ENCODE results near the gene SMIM20.
A peak's percentile ranks its signal among the peaks of the same experiment; 100 is the strongest.

SMIM20 gene

GRCh38 chr4:25901030-25901430 is 13.0 kb upstream of the SMIM20 start:
- Histone ChIP-seq H3K27ac (replicated peaks; ENCODE audit: low read length) (no peak overlapping the region), H4K8ac (ENCODE audit: low read depth, low read length) (no peak overlapping the region), H2BK120ac (ENCODE audit: low read depth, low read length) (no peak overlapping the region), H3K14ac (ENCODE audit: low read length) (no peak overlapping the region), H3K4me2 (ENCODE audit: insufficient read depth, low read length, poor library complexity, severe bottlenecking) (no peak overlapping the region), H3K79me1 (ENCODE audit: low read depth, low read length) (no peaks in the 10 kb centered on the region), H2AK5ac (ENCODE audit: low read depth, low read length) (no peak overlapping the region), H3K23ac (ENCODE audit: low read depth, low read length, poor library complexity) (no peak overlapping the region), H3K18ac (ENCODE audit: low read length) (no peak overlapping the region), H3K4me3 (ENCODE audit: low read length in 2 of 2) (no peak overlapping the region), H2BK12ac (ENCODE audit: low read length) (no peak overlapping the region), H3K4me1 (ENCODE audit: control insufficient read depth in 2 of 2, insufficient read depth in 1 of 2, low read depth in 1 of 2, low read length in 2 of 2) (no peaks in the 10 kb centered on the region), H4K91ac (ENCODE audit: low read depth, low read length, poor library complexity) (no peak overlapping the region), H3K9me3 (replicated peaks in 1 of 2; ENCODE audit: control insufficient read depth in 2 of 2, insufficient read depth in 1 of 2, low read depth in 1 of 2, low read length in 2 of 2) (no peaks in the 10 kb centered on the region), H2BK15ac (ENCODE audit: low read length) (no peak overlapping the region), H3K27me3 (ENCODE audit: control insufficient read depth in 3 of 3, insufficient read depth in 3 of 3, low read depth in 1 of 3, low read length in 3 of 3) (no peaks in the 10 kb centered on the region), H2AFZ (ENCODE audit: low read length) (no peak overlapping the region), H3K36me3 (replicated peaks in 1 of 2; ENCODE audit: control insufficient read depth in 2 of 2, insufficient read depth in 2 of 2, low read length in 2 of 2) (no peaks in the 10 kb centered on the region), H3K4ac (ENCODE audit: low read length) (peak overlapping the region; percentile 47), H3K9ac (ENCODE audit: low read depth, low read length, poor library complexity) (no peak overlapping the region), H2BK5ac (ENCODE audit: low read length) (no peak overlapping the region)
- WGBS, 2 donors (ENCODE audit: extremely low coverage in 2 of 2, insufficient read length in 2 of 2, insufficient replicate concordance in 1 of 2), result no CpG with 5 or more reads among the region's 10 CpGs
- DNase-seq (ENCODE audit: low spot score), result no peak

GRCh38 chr4:25903900-25904747 is 9.9 kb upstream of the SMIM20 start:
- H3K4me2 ChIP-seq (ENCODE audit: insufficient read depth, low read length, poor library complexity, severe bottlenecking), result no peak overlapping the region
- no peak overlapping the region for H3K4ac ChIP-seq (ENCODE audit: low read length)
- no peak overlapping the region for H2BK5ac ChIP-seq (ENCODE audit: low read length)
- H2BK120ac ChIP-seq (ENCODE audit: low read depth, low read length), result no peak overlapping the region
- no peak overlapping the region for H2BK15ac ChIP-seq (ENCODE audit: low read length)
- no peak overlapping the region for H3K14ac ChIP-seq (ENCODE audit: low read length)
- no peaks in the 10 kb centered on the region for H3K27me3 ChIP-seq (ENCODE audit: control insufficient read depth in 3 of 3, insufficient read depth in 3 of 3, low read depth in 1 of 3, low read length in 3 of 3)
- H4K91ac ChIP-seq (ENCODE audit: low read depth, low read length, poor library complexity), result no peak overlapping the region
- H3K9ac ChIP-seq (ENCODE audit: low read depth, low read length, poor library complexity), result no peak overlapping the region
- no peak overlapping the region for H4K8ac ChIP-seq (ENCODE audit: low read depth, low read length)
- WGBS, 2 donors (ENCODE audit: extremely low coverage in 2 of 2, insufficient read length in 2 of 2, insufficient replicate concordance in 1 of 2), result no CpG with 5 or more reads among the region's 8 CpGs
- no peak overlapping the region for H3K27ac ChIP-seq (replicated peaks; ENCODE audit: low read length)
- H2AFZ ChIP-seq (ENCODE audit: low read length), result no peak overlapping the region
- no peak overlapping the region for H3K23ac ChIP-seq (ENCODE audit: low read depth, low read length, poor library complexity)
- no peaks in the 10 kb centered on the region for H3K79me1 ChIP-seq (ENCODE audit: low read depth, low read length)
- H2AK5ac ChIP-seq (ENCODE audit: low read depth, low read length), result no peak overlapping the region
- no peaks in the 10 kb centered on the region for H3K36me3 ChIP-seq (replicated peaks in 1 of 2; ENCODE audit: control insufficient read depth in 2 of 2, insufficient read depth in 2 of 2, low read length in 2 of 2)
- no peak overlapping the region for H2BK12ac ChIP-seq (ENCODE audit: low read length)
- peaks cover 0 to under 1% of the 10 kb centered on the region in 2 donors for H3K9me3 ChIP-seq (replicated peaks in 1 of 2; ENCODE audit: control insufficient read depth in 2 of 2, insufficient read depth in 1 of 2, low read depth in 1 of 2, low read length in 2 of 2)
- no peak overlapping the region for H3K18ac ChIP-seq (ENCODE audit: low read length)
- no peak for DNase-seq (ENCODE audit: low spot score)
- H3K4me1 ChIP-seq (ENCODE audit: control insufficient read depth in 2 of 2, insufficient read depth in 1 of 2, low read depth in 1 of 2, low read length in 2 of 2), result peaks cover 2% of the 10 kb centered on the region in 2 donors
- no peak overlapping the region for H3K4me3 ChIP-seq (ENCODE audit: low read length in 2 of 2)

- H3K4me3 ChIP-seq (ENCODE audit: low read length in 2 of 2), result no peak overlapping the region
- H4K8ac ChIP-seq (ENCODE audit: low read depth, low read length), result no peak overlapping the region
- no peak overlapping the region for H3K4me2 ChIP-seq (ENCODE audit: insufficient read depth, low read length, poor library complexity, severe bottlenecking)
- H3K4me1 ChIP-seq (ENCODE audit: control insufficient read depth in 2 of 2, insufficient read depth in 1 of 2, low read depth in 1 of 2, low read length in 2 of 2), result peaks cover 2% of the 10 kb centered on the region in 2 donors
- no peak for DNase-seq (ENCODE audit: low spot score)
- no peaks in the 10 kb centered on the region for H3K27me3 ChIP-seq (ENCODE audit: control insufficient read depth in 3 of 3, insufficient read depth in 3 of 3, low read depth in 1 of 3, low read length in 3 of 3)
- WGBS, 2 donors (ENCODE audit: extremely low coverage in 2 of 2, insufficient read length in 2 of 2, insufficient replicate concordance in 1 of 2), result no CpG with 5 or more reads among the region's 3 CpGs
- H2BK12ac ChIP-seq (ENCODE audit: low read length), result no peak overlapping the region
- no peak overlapping the region for H3K9ac ChIP-seq (ENCODE audit: low read depth, low read length, poor library complexity)
- H3K36me3 ChIP-seq (replicated peaks in 1 of 2; ENCODE audit: control insufficient read depth in 2 of 2, insufficient read depth in 2 of 2, low read length in 2 of 2), result no peaks in the 10 kb centered on the region
- peaks cover 0 to 3% of the 10 kb centered on the region in 2 donors for H3K9me3 ChIP-seq (replicated peaks in 1 of 2; ENCODE audit: control insufficient read depth in 2 of 2, insufficient read depth in 1 of 2, low read depth in 1 of 2, low read length in 2 of 2)
- H3K79me1 ChIP-seq (ENCODE audit: low read depth, low read length), result no peaks in the 10 kb centered on the region
- H2AK5ac ChIP-seq (ENCODE audit: low read depth, low read length), result no peak overlapping the region
- no peak overlapping the region for H3K18ac ChIP-seq (ENCODE audit: low read length)
- H3K14ac ChIP-seq (ENCODE audit: low read length), result no peak overlapping the region
- H3K27ac ChIP-seq (replicated peaks; ENCODE audit: low read length), result no peak overlapping the region
- H2BK15ac ChIP-seq (ENCODE audit: low read length), result no peak overlapping the region
- H4K91ac ChIP-seq (ENCODE audit: low read depth, low read length, poor library complexity), result no peak overlapping the region
- no peak overlapping the region for H3K23ac ChIP-seq (ENCODE audit: low read depth, low read length, poor library complexity)
- H2AFZ ChIP-seq (ENCODE audit: low read length), result no peak overlapping the region
- no peak overlapping the region for H2BK5ac ChIP-seq (ENCODE audit: low read length)
- H2BK120ac ChIP-seq (ENCODE audit: low read depth, low read length), result no peak overlapping the region
- no peak overlapping the region for H3K4ac ChIP-seq (ENCODE audit: low read length)
Measured at GRCh38 chr4:25904748-25905082, 9.3 kb upstream of the SMIM20 start.

GRCh38 chr4:25905371-25905770 is 8.6 kb upstream of the SMIM20 start:
- Histone ChIP-seq H2BK120ac (ENCODE audit: low read depth, low read length) (no peak overlapping the region), H3K18ac (ENCODE audit: low read length) (no peak overlapping the region), H3K4me2 (ENCODE audit: insufficient read depth, low read length, poor library complexity, severe bottlenecking) (no peak overlapping the region), H3K79me1 (ENCODE audit: low read depth, low read length) (no peaks in the 10 kb centered on the region), H3K36me3 (replicated peaks in 1 of 2; ENCODE audit: control insufficient read depth in 2 of 2, insufficient read depth in 2 of 2, low read length in 2 of 2) (no peaks in the 10 kb centered on the region), H3K4me1 (ENCODE audit: control insufficient read depth in 2 of 2, insufficient read depth in 1 of 2, low read depth in 1 of 2, low read length in 2 of 2) (peaks cover 2% of the 10 kb centered on the region in 2 donors), H3K4ac (ENCODE audit: low read length) (no peak overlapping the region), H2BK12ac (ENCODE audit: low read length) (no peak overlapping the region), H4K8ac (ENCODE audit: low read depth, low read length) (no peak overlapping the region), H3K27me3 (ENCODE audit: control insufficient read depth in 3 of 3, insufficient read depth in 3 of 3, low read depth in 1 of 3, low read length in 3 of 3) (no peaks in the 10 kb centered on the region), H4K91ac (ENCODE audit: low read depth, low read length, poor library complexity) (no peak overlapping the region), H3K9me3 (replicated peaks in 1 of 2; ENCODE audit: control insufficient read depth in 2 of 2, insufficient read depth in 1 of 2, low read depth in 1 of 2, low read length in 2 of 2) (peaks cover 0 to 3% of the 10 kb centered on the region in 2 donors), H3K9ac (ENCODE audit: low read depth, low read length, poor library complexity) (no peak overlapping the region), H2BK15ac (ENCODE audit: low read length) (no peak overlapping the region), H3K4me3 (ENCODE audit: low read length in 2 of 2) (no peak overlapping the region), H3K27ac (replicated peaks; ENCODE audit: low read length) (no peak overlapping the region), H2AFZ (ENCODE audit: low read length) (no peak overlapping the region), H3K23ac (ENCODE audit: low read depth, low read length, poor library complexity) (no peak overlapping the region), H3K14ac (ENCODE audit: low read length) (no peak overlapping the region), H2AK5ac (ENCODE audit: low read depth, low read length) (no peak overlapping the region), H2BK5ac (ENCODE audit: low read length) (no peak overlapping the region)
- DNase-seq (ENCODE audit: low spot score), result no peak
- WGBS, 2 donors (ENCODE audit: extremely low coverage in 2 of 2, insufficient read length in 2 of 2, insufficient replicate concordance in 1 of 2), result no CpG with 5 or more reads among the region's 4 CpGs
